Panc1 (cell line): ENCODE results near the gene KCNMB2.

Source experiments
- CTCF ChIP-seq: fragments of 450-650 bp; IDR thresholded peaks from 2 replicates; pipeline ENCODE4 v1.5.1; 2017; ENCODE audit warnings: mild to moderate bottlenecking
- POLR2AphosphoS5 ChIP-seq: IDR thresholded peaks from 2 replicates; pipeline ENCODE4 v1.6.1; 2012; ENCODE audit warnings: mild to moderate bottlenecking, low read depth, low read length, moderate library complexity
- REST ChIP-seq, 2 experiments: IDR thresholded peaks; 2 replicates each; pipeline ENCODE4 v1.6.1; 2011 to 2012; ENCODE audit warnings: low read depth in 2 of 2, control low read depth in 1 of 2, low read length in 1 of 2, mild to moderate bottlenecking in 1 of 2, moderate library complexity in 1 of 2; ENCODE audit not compliant: insufficient read depth in 1 of 2
- SIN3A ChIP-seq: IDR thresholded peaks from 2 replicates; pipeline ENCODE4 v1.6.1; 2012; ENCODE audit warnings: low read depth, mild to moderate bottlenecking, low read length, moderate library complexity, borderline replicate concordance; ENCODE audit not compliant: insufficient read depth
- TCF7L2 ChIP-seq: IDR thresholded peaks from 2 replicates; pipeline ENCODE4 v1.6.1; 2011; ENCODE audit warnings: mild to moderate bottlenecking, low read depth, low read length, inconsistent platforms

- TF ChIP-seq CTCF = no peak
- no peak for TF ChIP-seq POLR2AphosphoS5
- TF ChIP-seq SIN3A = no peak
- TF ChIP-seq REST (IDR thresholded peaks at IDR 0.05; ENCODE audit: insufficient read depth in 1 of 2, low read depth in 2 of 2, low read length in 1 of 2) = no peak
- TF ChIP-seq TCF7L2 = no peak
Observed at GRCh38 chr3:178844916-178845315, 308.7 kb downstream of the KCNMB2 start.
